BJ (cell line): ENCODE results near the gene ZDHHC13. TPM values are rescaled to one million over a fixed set of nuclear protein-coding genes. Genes with fewer than 3 reads are reported as not detected.

Experiments
- CTCF ChIA-PET: fragments of 350-600 bp; formaldehyde crosslinking; extraction: SDS; loops from one replicate; lab custom pipeline; 2021; ENCODE audit warnings: antibody characterized with exemption, inconsistent platforms; lab: Yijun Ruan, JAX
- POLR2A ChIA-PET: fragments of 300-600 bp; sonication (Branson Sonifier 250); formaldehyde crosslinking; extraction: SDS; loops from one replicate; lab custom pipeline; 2021; ENCODE audit warnings: antibody characterized with exemption; lab: Charles Lee
- DNase-seq: peaks from one replicate; pipeline ENCODE4 v3.0.0-alpha.2; 2011; ENCODE audit warnings: low read depth
- H3K27me3 ChIP-seq: 2 replicates; pipeline ENCODE4 v1.6.0; 2011; ENCODE audit warnings: low read length; ENCODE audit not compliant: control insufficient read depth, insufficient read depth
- H3K36me3 ChIP-seq: 2 replicates; pipeline ENCODE4 v1.5.1; 2011; ENCODE audit warnings: low read length; ENCODE audit not compliant: control insufficient read depth, insufficient read depth
- H3K4me3 ChIP-seq: 2 replicates; pipeline ENCODE4 v1.5.1; 2011; ENCODE audit warnings: low read depth, mild to moderate bottlenecking, control low read depth, low read length
- CTCF ChIP-seq: IDR thresholded peaks from 2 replicates; pipeline ENCODE4 v1.5.1; 2011; ENCODE audit warnings: low read depth, mild to moderate bottlenecking, control low read depth, inconsistent platforms, low read length, moderate library complexity; ENCODE audit not compliant: insufficient read depth
- polyA minus RNA-seq: library from RNA; depleted of rRNA, polyadenylated mRNA; stranded (reverse); fragments of >200 nt; gene quantifications from 2 replicates; pipeline ENCODE4 v1.2.3, GENCODE V29; 2011; rRNA and poly(A)+ RNA removed
- polyA plus RNA-seq: library from polyadenylated mRNA; depleted of rRNA; stranded (reverse); fragments of >200 nt; gene quantifications from 2 replicates; pipeline ENCODE4 v1.2.3, GENCODE V29; 2011; rRNA removed

The ZDHHC13 gene, protein sequence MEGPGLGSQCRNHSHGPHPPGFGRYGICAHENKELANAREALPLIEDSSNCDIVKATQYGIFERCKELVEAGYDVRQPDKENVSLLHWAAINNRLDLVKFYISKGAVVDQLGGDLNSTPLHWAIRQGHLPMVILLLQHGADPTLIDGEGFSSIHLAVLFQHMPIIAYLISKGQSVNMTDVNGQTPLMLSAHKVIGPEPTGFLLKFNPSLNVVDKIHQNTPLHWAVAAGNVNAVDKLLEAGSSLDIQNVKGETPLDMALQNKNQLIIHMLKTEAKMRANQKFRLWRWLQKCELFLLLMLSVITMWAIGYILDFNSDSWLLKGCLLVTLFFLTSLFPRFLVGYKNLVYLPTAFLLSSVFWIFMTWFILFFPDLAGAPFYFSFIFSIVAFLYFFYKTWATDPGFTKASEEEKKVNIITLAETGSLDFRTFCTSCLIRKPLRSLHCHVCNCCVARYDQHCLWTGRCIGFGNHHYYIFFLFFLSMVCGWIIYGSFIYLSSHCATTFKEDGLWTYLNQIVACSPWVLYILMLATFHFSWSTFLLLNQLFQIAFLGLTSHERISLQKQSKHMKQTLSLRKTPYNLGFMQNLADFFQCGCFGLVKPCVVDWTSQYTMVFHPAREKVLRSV
- 9.3 and 16.7 TPM in 2 replicates for polyA plus RNA-seq
- 9.5 and 9.8 TPM in 2 replicates for polyA minus RNA-seq

GRCh38 chr11:19116971-19117759 lies at the start of gene ZDHHC13:
Gene ZDHHC13 (plus strand): TSS chr11:19117168. CDS start chr11:19117250, 82 bp downstream.
- H3K27me3 ChIP-seq: peaks cover 2% of the 10 kb centered on the region; the same call in 1 of the 2 replicates
- ChIA-PET POLR2A (no interaction called here), CTCF (interaction anchor here (0.6 to 1.7 kb wide), 11 partner anchors 10 to 808 kb away, joined by 3 to 8 read pairs (median 3); no protein-coding TSS in a partner anchor)
- peak within 1 kb of the TSS; percentile 93 for H3K4me3 ChIP-seq
- peak; percentile 68 for TF ChIP-seq CTCF
- no peaks in the 10 kb centered on the region for H3K36me3 ChIP-seq
- DNase-seq: peak; percentile 55

GRCh38 chr11:19071255-19071654 lies 45.7 kb upstream of the ZDHHC13 start:
- POLR2A ChIA-PET: interaction anchor here (0.7 kb wide), 1 partner anchor 686 kb away, joined by 4 read pairs; no protein-coding TSS in a partner anchor
- DNase-seq: peak; percentile 36
- Histone ChIP-seq H3K36me3 (no peaks in the 10 kb centered on the region), H3K4me3 (0 out of 2 replicates have a peak overlapping the region, but pooled peaks have one; percentile 3), H3K27me3 (peaks cover 3% of the 10 kb centered on the region; the same call in 1 of the 2 replicates)
- peak; percentile 96 for TF ChIP-seq CTCF
- CTCF ChIA-PET: interaction anchor here (0.6 to 9.5 kb wide), 48 partner anchors 8 to 1273 kb away, joined by 3 to 68 read pairs (median 4); partner anchors contain the start of genes MRGPRX2 and ZDHHC13

GRCh38 chr11:19072464-19072863 lies 44.5 kb upstream of the ZDHHC13 start:
- POLR2A ChIA-PET: no interaction called here
- DNase-seq: no peak
- Histone ChIP-seq H3K27me3 (peaks cover 3% of the 10 kb centered on the region; the same call in 1 of the 2 replicates), H3K36me3 (no peaks in the 10 kb centered on the region), H3K4me3 (no peak overlapping the region)
- no peak for TF ChIP-seq CTCF
- CTCF ChIA-PET: interaction anchor here (0.6 to 9.5 kb wide), 9 partner anchors 10 to 482 kb away, joined by 3 to 68 read pairs (median 3); partner anchors contain the start of gene MRGPRX2

DNA sequence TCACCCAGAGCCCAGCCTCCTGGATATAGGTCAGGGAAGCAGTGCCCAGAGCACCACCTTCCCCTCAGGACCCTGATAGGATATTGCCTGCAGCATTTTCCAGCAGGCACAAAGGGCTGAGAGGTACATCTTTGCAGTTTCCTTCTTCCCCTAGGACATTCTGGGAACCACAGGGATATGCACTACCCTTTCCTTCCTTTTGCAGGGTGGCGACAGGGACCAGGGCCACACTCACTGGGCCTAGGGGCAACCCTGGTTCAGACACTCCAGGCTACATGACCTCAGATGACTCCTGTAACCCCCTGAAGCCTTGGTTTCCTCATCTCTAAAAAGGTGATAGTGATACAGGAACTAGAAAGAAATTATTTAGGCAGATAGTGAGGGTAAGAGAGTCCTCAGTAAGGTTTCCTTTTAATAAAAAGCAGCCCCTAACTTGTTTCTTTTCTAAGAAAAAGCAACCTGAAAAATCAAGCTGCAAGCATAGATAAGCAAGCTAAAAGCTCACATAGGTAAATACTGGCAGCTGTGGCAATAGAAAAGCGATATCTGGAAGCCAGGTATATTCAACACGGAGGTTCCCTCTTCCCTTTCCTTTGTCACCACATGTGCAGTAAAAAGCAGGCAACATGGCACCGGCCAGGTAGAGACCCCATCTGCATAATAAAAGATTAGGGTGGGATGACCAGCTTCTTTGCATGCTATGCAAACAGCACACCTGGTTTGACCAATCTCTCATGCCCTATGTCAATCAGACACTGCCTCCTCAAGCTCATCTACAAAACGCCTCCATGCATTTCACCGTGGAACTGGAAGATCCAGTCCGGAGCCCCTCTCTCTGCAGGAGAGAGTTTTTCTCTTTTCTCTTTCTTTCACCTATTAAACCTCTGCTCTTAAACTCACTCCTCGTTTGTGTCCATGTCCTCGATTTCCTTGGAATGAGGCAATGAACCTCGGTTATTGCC lies 43.2 kb upstream of the ZDHHC13 start:
- POLR2A ChIA-PET: no interaction called here
- CTCF ChIA-PET: interaction anchor here (0.5 to 9.5 kb wide), 7 partner anchors 8 to 481 kb away, joined by 3 to 68 read pairs (median 3); partner anchors contain the start of gene MRGPRX2
- Histone ChIP-seq H3K36me3 (no peaks in the 10 kb centered on the region), H3K27me3 (peaks cover 3% of the 10 kb centered on the region; the same call in 1 of the 2 replicates), H3K4me3 (no peak overlapping the region)
- DNase-seq: no peak
- TF ChIP-seq CTCF: no peak
